IMR-90 (cell line): ENCODE measurements around the gene EHBP1.

Source experiments
- CEBPB ChIP-seq: IDR thresholded peaks from 2 replicates; pipeline ENCODE4 v1.6.1; 2012; ENCODE audit warnings: low read depth, low read length, improper control_type of control experiment
- CTCF ChIP-seq: conservative IDR thresholded peaks from 2 replicates; pipeline ENCODE4 v1.5.1; 2012; ENCODE audit warnings: mild to moderate bottlenecking, low read depth, low read length, improper control_type of control experiment
- POLR2A ChIP-seq: IDR thresholded peaks from 2 replicates; pipeline ENCODE4 v1.6.1; 2012; ENCODE audit warnings: mild to moderate bottlenecking, low read depth, low read length
- RCOR1 ChIP-seq: IDR thresholded peaks from 2 replicates; pipeline ENCODE4 v1.6.1; 2012; ENCODE audit warnings: mild to moderate bottlenecking, low read length, improper control_type of control experiment; ENCODE audit not compliant: insufficient replicate concordance
- RFX5 ChIP-seq: IDR thresholded peaks from 2 replicates; pipeline ENCODE4 v1.8.0; 2012; ENCODE audit warnings: low read depth, mild to moderate bottlenecking, low read length, moderate library complexity
- USF2 ChIP-seq: fragments of 150-350 bp; IDR thresholded peaks from 2 replicates; pipeline ENCODE4 v1.6.1; 2017; ENCODE audit warnings: mild to moderate bottlenecking, antibody characterized with exemption, low read length, low read depth

DNA sequence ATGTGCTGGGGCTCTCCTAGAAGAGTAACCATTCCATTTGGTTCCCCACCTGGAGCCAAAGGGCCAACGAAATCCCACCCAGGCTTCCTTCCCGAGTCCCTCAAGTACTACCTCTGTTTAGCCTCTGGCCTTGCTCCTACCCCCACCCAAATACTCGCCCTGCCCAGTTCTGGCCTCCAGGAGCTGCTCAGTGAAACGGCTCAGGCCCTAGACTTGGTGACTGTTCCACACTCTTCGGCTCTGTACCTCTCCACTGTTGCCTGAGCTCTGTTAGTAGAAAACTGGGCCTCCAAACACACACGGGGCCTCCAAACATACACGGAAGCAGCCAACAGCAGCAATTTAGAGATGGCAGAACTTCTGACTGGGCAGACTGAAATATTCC lies 349.3 kb downstream of the EHBP1 start:
- no peak for TF ChIP-seq RFX5
- no peak for TF ChIP-seq CEBPB
- no peak for TF ChIP-seq POLR2A
- no peak for TF ChIP-seq CTCF
- TF ChIP-seq USF2 = no peak
- no peak for TF ChIP-seq RCOR1
